Measurements from ENCODE around the gene SRP19.

Gene SRP19

GRCh38 chr5:112914584-112914983 lies 53.5 kb downstream of the SRP19 start:
- no peak overlapping the region for H3K27ac ChIP-seq (ENCODE audit: insufficient read depth, low read length, poor library complexity, severe bottlenecking)
- no peak for DNase-seq
- peaks cover 15% of the 10 kb centered on the region for H3K36me3 ChIP-seq (ENCODE audit: control insufficient read depth, insufficient read depth, low read length)
- peaks cover 17% of the 10 kb centered on the region for H3K4me1 ChIP-seq (ENCODE audit: control insufficient read depth, insufficient read depth, low read length, poor library complexity, severe bottlenecking)
- no peaks in the 10 kb centered on the region for H3K9me3 ChIP-seq (ENCODE audit: control insufficient read depth, low read length)
- no peak overlapping the region for H3K4me3 ChIP-seq (ENCODE audit: insufficient read depth, low read depth, low read length, poor library complexity, severe bottlenecking)
- H3K27me3 ChIP-seq (replicated peaks; ENCODE audit: control insufficient read depth, insufficient read depth, low read length, poor library complexity, severe bottlenecking), result no peaks in the 10 kb centered on the region

- DNase-seq, result no peak
- Histone ChIP-seq H3K4me3 (ENCODE audit: insufficient read depth, low read depth, low read length, poor library complexity, severe bottlenecking) (no peak overlapping the region), H3K27me3 (replicated peaks; ENCODE audit: control insufficient read depth, insufficient read depth, low read length, poor library complexity, severe bottlenecking) (no peaks in the 10 kb centered on the region), H3K4me1 (ENCODE audit: control insufficient read depth, insufficient read depth, low read length, poor library complexity, severe bottlenecking) (peaks cover 25% of the 10 kb centered on the region), H3K36me3 (ENCODE audit: control insufficient read depth, insufficient read depth, low read length) (peaks cover 5% of the 10 kb centered on the region), H3K27ac (ENCODE audit: insufficient read depth, low read length, poor library complexity, severe bottlenecking) (no peak overlapping the region), H3K9me3 (ENCODE audit: control insufficient read depth, low read length) (no peaks in the 10 kb centered on the region)
Measured at GRCh38 chr5:112915831-112916230, 54.7 kb downstream of the SRP19 start.

GRCh38 chr5:112917453-112917995 lies 56.4 kb downstream of the SRP19 start:
- peak in 1 of 3 donors; percentile 6 for DNase-seq
- H3K36me3 ChIP-seq (ENCODE audit: control insufficient read depth, insufficient read depth, low read length), result peaks cover 4% of the 10 kb centered on the region
- no peak overlapping the region for H3K27ac ChIP-seq (ENCODE audit: insufficient read depth, low read length, poor library complexity, severe bottlenecking)
- H3K4me3 ChIP-seq (ENCODE audit: insufficient read depth, low read depth, low read length, poor library complexity, severe bottlenecking), result no peak overlapping the region
- H3K27me3 ChIP-seq (replicated peaks; ENCODE audit: control insufficient read depth, insufficient read depth, low read length, poor library complexity, severe bottlenecking), result no peaks in the 10 kb centered on the region
- H3K9me3 ChIP-seq (ENCODE audit: control insufficient read depth, low read length), result no peaks in the 10 kb centered on the region
- peaks cover 31% of the 10 kb centered on the region for H3K4me1 ChIP-seq (ENCODE audit: control insufficient read depth, insufficient read depth, low read length, poor library complexity, severe bottlenecking)

- Histone ChIP-seq H3K36me3 (ENCODE audit: control insufficient read depth, insufficient read depth, low read length) (peaks cover 4% of the 10 kb centered on the region), H3K27me3 (replicated peaks; ENCODE audit: control insufficient read depth, insufficient read depth, low read length, poor library complexity, severe bottlenecking) (no peaks in the 10 kb centered on the region), H3K4me1 (ENCODE audit: control insufficient read depth, insufficient read depth, low read length, poor library complexity, severe bottlenecking) (peaks cover 37% of the 10 kb centered on the region), H3K9me3 (ENCODE audit: control insufficient read depth, low read length) (no peaks in the 10 kb centered on the region), H3K27ac (ENCODE audit: insufficient read depth, low read length, poor library complexity, severe bottlenecking) (no peak overlapping the region), H3K4me3 (ENCODE audit: insufficient read depth, low read depth, low read length, poor library complexity, severe bottlenecking) (no peak overlapping the region)
- DNase-seq, result no peak
Measured at GRCh38 chr5:112918136-112918535, 57.0 kb downstream of the SRP19 start.

GRCh38 chr5:112918679-112919078 lies 57.6 kb downstream of the SRP19 start:
- H3K27ac ChIP-seq (ENCODE audit: insufficient read depth, low read length, poor library complexity, severe bottlenecking), result no peak overlapping the region
- DNase-seq, result no peak
- H3K9me3 ChIP-seq (ENCODE audit: control insufficient read depth, low read length), result no peaks in the 10 kb centered on the region
- peaks cover 42% of the 10 kb centered on the region for H3K4me1 ChIP-seq (ENCODE audit: control insufficient read depth, insufficient read depth, low read length, poor library complexity, severe bottlenecking)
- H3K4me3 ChIP-seq (ENCODE audit: insufficient read depth, low read depth, low read length, poor library complexity, severe bottlenecking), result peak overlapping the region; percentile 8
- no peaks in the 10 kb centered on the region for H3K27me3 ChIP-seq (replicated peaks; ENCODE audit: control insufficient read depth, insufficient read depth, low read length, poor library complexity, severe bottlenecking)
- peaks cover 4% of the 10 kb centered on the region for H3K36me3 ChIP-seq (ENCODE audit: control insufficient read depth, insufficient read depth, low read length)

Measured in effector memory CD4-positive, alpha-beta T cell (primary cell).